ENCODE measurements around the gene SDC4.
A peak's percentile ranks its signal among the peaks of the same experiment; 100 is the strongest.

Gene SDC4, protein sequence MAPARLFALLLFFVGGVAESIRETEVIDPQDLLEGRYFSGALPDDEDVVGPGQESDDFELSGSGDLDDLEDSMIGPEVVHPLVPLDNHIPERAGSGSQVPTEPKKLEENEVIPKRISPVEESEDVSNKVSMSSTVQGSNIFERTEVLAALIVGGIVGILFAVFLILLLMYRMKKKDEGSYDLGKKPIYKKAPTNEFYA

DNA sequence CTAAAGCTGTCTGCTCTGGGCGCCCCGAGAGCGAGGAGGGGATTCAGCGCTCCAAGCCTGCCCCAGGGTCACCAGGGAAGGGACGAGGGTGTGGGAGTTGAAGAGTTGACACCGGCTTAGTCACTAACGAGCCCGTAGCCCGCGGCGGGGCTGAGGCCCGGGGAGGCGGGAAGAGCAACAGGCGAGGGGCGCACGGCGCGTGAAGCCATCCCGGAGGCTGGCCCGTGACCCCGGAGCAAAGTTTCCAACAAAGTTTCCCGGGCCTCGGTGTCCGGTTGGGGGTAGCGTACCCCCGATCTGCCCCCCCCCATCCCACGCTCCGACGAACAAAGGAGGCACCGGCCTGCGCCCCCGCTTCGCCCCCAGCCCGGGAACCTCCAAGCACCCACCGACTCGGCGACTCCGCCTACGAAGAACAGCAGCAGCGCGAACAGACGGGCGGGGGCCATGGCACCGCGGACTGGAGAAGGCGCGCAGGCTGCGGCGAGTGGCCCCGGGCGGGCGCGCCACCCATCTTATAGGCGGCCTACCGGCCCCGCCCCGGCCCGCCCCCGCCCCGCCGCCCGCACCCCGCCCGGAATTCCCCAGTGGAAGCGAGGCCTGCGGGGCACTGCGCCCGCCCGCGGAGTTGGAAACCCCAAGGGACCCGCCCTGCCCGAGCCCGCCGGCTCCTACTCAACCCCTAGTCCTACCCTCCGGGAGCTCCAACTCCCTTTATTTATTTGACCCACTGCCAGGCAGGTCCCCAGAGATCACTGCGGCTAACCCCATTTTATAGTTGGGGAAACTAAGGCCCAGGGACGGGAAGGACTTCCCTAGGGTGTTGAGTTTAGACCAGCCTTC is at the start of gene SDC4:
TSS of gene SDC4 (minus strand) at position 489 of the 843 bp plus-strand sequence. CDS start at position 449, 40 bp downstream.
- DNase-seq = peak in 1 of 2 experiments; percentile 78

GRCh38 chr20:45395114-45395415 is 46.8 kb upstream of the SDC4 start:
- DNase-seq = no peak

GRCh38 chr20:45394221-45395113 is 46.2 kb upstream of the SDC4 start:
- no peak for DNase-seq

DNA sequence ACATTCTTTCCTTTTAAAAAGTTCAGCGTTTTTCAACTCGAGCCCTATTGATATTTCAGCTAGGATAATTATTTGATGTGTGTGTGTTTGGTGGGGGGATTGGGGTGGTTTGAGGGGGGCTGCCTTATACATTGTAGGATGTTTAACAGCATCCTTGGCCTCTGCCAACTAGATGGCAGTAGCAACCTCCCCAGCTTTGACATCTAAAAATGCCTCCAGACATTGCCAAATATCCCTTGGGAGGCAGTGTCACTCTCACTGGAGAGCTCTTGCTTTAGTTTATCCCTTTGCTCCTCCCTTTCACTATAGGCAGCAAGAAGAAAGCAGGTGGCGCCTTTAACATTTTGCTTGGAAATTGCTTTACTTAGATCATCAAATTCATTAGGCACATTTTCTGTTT is 44.5 kb upstream of the SDC4 start:
- peak in 1 of 2 experiments; percentile 18 for DNase-seq

DNA sequence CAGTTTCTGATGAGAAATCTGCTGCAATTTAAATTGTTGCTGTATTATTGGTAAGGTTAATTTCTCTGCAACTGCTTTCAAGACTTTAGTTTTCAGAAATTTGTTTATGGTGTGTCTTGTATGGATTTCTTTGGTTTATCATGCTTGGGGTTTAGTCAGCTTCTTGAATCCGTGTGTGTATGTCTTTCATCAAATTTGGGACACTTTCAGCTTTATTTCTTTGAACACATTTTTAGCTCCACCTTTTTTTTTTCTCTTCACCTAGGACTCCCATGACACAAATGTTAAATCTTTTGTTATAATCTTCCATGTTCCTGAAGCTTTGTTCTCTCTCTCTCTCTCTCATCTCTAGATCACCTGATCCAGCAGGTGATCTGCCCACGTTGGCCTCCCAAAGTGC is 43.3 kb upstream of the SDC4 start:
- no peak for DNase-seq

DNA sequence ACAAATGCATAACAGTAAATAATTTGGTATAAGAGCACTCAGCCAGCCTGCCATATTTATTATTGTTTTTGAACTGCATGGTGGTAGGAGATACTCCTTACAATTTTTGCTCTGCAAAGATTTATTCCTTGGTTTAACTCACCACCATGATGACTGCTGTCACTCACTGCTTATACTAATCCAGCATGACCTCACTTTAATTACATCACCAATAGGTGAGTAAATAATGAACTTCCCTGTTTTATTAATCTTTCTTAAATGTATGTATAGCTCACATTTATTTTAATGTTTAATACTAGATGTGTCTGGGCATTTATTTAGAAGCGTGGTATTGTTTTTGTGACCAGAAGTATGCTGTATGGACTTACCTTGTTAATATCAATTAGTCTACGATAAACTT is 42.7 kb upstream of the SDC4 start:
- no peak for DNase-seq

DNA sequence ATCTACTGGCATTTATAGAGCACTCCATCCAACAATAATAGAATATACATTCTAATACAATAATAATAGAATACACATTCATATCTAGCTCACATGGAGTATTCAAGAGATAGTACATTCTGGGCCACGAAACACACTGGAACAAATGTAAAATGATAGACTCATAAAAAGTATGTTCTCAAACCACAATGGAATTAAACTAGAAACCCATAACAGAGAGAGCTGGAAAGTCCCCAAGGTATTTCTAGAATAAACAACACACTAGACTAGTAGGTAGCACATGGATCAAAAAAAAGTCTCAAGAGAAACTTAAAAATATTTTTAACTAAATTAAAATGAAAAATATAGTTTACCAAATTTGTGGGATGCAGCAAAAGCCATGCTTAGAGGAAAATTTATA is 39.0 kb upstream of the SDC4 start:
- no peak for DNase-seq

DNA sequence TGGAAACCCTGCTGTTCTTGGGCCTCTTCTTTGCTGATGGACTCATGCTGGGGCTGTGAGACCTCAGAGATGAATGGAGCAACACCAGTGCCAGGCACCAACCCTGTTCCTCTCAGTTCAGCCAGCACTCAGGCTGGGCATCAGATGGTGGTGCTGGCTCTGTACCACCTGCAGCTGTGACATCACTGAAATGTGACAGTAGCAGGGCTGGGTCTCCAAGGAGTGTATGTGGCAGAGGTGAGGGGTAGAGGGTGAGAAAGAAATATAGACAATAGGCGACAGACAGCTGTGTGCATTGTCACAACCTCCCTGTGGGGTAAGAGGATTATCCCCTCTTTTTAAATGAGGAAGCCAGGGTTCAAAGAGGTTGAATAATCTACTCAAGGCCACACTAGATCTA is 30.0 kb upstream of the SDC4 start, which contains the start of gene TP53TG5:
TSS of gene TP53TG5 (minus strand) at position 135 of the 400 bp plus-strand sequence. CDS start at position 46, 89 bp downstream.
- no peak for DNase-seq

DNA sequence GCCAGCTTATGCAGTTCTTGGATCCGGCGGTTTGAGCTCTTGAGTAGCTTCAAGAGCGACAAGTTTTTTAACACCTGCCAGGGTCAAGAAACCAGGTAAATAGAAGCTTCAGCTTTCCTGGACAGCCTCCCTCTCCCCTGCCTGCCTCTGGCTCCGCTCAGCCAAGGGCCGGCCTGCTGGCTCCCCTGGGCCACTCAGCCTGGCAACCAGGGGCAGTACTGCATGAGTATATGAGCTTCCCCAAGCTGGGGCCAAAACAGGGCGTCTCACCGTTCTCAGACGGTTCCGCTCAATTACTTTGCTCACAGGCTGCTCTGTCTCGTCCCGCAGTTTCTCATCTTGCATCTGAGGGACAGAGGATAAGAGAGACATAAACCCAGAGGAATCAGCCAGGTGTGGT is 29.0 kb upstream of the SDC4 start:
- DNase-seq = peak; percentile 56 to 79

GRCh38 chr20:45374966-45375365 is 26.7 kb upstream of the SDC4 start:
- no peak for DNase-seq

DNA sequence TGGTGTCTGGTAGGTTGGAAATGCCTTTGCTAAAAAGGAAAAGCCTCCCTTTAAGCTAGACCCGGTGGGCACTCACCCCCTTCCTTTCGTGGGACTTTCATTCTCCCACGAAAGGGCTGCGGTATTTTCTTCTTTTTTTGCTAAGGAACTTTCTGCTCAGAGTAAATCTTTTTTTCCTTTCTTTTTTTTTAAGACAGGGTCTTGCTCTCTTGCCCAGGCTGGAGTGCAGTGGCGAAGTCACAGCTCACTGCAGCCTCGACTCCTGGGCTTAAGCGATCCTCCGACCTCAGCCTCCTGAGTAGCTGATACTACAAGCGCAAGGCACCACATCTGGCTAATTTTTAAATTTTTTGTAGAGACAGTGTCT is 25.9 kb upstream of the SDC4 start:
- DNase-seq = no peak

GRCh38 chr20:45373353-45374100 is 25.3 kb upstream of the SDC4 start:
- DNase-seq = peak; percentile 93 to 97

DNA sequence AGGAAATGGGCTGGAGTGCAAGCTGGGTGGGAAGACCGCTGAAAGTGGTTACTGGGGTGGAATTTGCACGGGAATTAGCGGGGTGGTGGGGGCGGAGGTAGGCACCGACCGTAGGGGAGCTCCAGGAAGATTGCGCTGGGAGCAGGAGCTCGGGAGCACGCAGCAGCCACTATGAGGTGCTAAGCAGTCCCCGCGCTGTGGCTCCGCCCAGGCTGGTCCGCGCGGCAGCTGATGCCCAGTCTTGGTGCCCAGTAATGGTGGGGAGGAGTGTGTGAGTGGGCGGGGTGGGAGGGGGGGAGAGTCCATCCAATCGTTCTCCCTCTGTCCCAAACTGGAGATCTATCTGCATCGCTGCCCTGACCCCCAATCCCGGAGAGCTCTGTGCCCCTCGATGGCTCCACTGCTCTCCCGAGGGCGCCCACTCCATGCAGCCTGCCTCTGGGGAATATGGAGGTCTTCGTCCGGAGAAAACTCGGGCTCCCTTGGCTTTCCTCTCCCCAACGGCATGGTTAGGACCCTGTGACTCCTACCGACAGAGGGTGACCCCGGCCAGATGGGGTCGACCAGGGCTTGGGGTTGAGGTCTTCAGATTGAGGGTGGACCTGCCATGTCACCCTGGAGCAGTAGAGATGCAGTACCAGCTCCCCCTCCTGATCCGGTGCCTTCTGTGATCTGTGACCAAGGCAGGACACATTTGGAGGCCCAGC is 24.6 kb upstream of the SDC4 start:
- peak; percentile 17 to 63 for DNase-seq

GRCh38 chr20:45372241-45372640 is 24.0 kb upstream of the SDC4 start:
- no peak for DNase-seq

GRCh38 chr20:45370571-45371160 is 22.4 kb upstream of the SDC4 start:
- DNase-seq = no peak

DNA sequence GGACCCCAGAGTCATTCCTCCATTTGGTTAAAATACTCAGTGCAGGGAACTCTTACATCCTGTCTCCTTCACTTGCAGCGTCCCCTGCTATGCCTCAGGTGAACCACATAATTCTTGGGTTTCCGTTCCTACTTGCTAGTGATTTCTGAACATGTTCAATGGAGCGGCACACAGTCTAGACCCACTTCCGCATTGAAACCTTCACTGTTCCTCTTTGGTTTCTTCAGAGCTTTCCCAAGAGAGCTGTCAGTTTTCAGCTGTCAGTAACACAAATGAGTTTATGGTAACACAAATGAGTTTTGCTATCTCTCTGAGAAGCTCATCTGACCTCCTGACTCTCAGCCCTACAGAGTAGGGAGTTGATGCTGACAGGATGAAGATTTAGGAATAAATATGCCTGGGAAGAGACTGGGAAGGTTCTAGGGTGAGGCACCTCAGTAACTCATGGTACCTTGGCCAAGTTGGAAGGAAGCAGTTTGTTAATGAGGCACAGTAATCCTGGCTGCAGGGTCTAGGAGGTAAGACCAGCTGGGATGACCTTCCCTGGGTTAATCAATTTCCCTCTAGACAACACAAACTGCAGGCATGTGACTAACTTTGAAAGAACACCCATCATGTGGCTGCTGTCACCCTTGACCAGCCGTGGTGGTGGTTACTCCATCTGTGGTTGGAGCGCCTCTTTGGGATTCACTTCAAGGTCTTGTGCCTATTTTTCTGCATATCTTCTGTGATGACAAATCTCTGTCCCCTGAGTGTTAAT is 20.2 kb upstream of the SDC4 start:
- no peak for DNase-seq

DNA sequence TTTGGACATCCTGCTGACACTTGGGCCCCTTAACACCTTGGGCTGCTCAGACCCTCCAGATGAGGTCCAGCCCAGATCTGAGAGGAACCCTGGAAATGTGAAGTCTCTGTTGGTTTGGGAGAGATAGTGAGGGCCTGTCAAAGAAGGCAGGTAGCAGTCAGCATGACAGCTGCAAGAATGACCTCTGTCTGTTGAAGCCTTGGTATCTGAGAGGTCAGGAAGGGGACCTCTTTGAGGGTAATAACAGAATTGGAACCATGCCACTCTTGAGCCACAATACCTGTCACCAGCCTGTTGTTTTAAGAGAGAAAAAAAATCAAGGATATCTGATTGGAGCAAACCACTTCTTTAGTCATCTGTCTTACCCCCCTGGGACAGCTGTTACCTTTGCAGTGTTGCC is 18.9 kb upstream of the SDC4 start:
- no peak for DNase-seq

DNA sequence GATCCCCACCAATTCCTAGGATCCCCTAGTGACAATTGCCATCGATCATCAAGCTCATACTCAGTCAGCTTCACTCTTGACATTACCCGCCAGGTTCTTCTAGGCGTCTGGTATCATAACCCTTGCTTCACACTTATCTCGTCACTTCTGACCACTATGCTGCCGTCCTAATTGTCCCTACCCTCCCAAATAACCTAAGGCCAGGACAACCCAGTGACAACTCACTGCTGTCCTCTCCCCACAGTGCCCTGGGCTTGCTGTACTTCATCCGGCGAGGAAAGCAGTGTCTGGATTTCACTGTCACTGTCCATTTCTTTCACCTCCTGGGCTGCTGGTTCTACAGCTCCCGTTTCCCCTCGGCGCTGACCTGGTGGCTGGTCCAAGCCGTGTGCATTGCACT is 18.4 kb upstream of the SDC4 start:
- no peak for DNase-seq

GRCh38 chr20:45366192-45366591 is 18.0 kb upstream of the SDC4 start:
- DNase-seq = no peak

DNA sequence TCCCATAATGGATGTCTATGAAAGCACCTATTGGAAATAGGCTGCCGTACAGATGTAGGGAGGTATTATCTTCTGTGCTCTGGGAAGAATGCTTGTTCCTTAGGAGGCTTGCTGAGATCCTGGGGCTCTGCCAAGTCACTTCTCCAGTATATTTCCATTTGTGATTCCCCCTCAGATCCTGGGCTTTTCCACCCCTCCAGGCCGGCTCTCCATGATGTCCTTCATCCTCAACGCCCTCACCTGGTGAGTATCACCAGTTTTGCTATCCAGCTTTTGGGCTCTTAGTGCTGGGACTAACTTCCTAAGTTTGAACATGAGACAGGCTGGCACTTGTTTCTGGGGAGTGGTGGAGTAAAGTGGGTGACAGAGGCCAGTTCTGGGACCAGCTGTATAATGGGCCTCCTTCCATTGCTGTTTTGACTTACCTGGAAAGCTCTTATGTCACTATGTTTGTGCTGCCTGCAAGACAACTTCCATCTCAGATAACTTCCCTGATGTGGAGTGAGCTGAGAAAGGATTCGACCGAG is 17.3 kb upstream of the SDC4 start:
- no peak for DNase-seq

Measured in NCI-H526 (cell line).